GDM1 (cell line): ENCODE results near the gene NUP35.
"Not testable (repeated sequence)": the region's sequence is repeated elsewhere in the genome, so short reads cannot be mapped to it uniquely, and the experiment has no call there.

Source experiments
- DNase-seq: peaks from one replicate; lab custom pipeline; 2025; lab: John Stamatoyannopoulos, UW

NUP35 gene

DNA sequence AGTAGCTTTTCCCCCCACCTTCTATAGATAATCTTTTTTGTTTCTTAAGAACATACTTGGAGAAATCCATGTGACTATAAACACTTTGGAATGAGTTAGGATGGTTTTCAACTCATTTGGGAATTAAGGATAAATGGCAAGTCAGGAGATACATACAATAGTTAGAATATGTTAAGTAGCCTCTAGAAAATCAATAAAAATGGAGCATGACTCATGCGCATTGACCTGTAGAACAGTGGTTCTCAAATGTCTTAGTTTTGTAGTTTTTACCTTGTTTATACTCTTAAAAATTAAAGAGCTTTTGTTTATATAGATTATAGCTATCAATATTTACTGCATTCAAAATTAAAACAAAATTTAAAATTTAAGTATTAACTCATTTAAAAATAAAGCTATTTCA lies 24.7 kb downstream of the NUP35 start:
- DNase-seq: no peak

DNA sequence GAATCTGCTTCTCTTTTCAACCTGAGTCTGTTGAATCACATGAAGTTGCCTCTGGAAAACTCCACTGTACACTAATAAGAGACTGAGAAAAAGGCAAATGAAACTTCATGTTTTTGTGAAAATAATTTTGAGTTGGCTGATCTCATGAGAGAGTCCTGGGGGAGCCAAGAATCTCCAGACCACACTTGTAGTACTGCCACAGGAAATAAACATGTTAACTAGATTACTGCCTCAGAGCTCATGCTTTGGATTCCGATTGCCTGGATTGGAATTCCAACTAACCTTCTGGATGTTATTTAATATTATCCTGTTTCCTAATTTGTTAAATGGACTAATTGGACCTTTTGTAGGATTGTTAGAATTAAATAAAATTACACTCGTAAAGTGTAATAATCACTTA lies 25.2 kb downstream of the NUP35 start:
- no peak for DNase-seq

- not testable (repeated sequence) for DNase-seq
Observed at GRCh38 chr2:183152280-183152679, 28.0 kb downstream of the NUP35 start.

DNA sequence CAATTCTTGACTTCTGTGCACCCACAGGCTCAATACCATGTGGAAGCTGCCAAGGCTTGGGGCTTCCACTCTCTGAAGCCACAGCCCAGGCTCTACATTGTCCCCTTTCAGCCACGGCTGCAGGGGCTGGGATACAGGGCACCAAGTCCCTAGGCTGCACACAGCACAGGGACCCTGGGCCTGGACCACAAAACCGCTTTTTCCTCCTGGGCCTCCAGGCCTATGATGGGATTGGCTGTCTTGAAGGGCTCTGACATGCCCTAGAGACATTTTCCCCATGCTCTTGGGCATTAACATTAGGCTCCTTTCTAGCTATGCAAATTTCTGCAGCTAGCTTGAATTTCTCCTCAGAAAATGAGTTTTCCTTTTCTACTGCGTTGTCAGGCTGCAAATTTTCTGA lies 29.7 kb downstream of the NUP35 start:
- DNase-seq: no peak

DNA sequence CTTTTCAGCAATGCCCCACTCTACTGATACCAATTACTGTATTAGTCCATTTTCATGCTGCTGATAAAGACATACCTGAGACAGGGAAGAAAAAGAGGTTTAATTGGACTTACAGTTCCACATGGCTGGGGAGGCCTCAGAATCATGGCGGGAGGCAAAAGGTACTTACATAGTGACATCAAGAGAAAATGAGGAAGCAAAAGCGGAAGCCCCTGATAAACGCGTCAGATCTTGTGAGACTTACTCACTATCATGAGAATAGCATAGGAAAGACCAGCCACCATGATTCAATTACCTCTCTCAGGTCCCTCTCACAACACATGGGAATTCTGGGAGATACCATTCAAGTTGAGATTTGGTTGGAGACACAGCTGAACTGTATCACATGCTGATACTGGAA lies 30.5 kb downstream of the NUP35 start:
- DNase-seq: not testable (repeated sequence)

- no peak for DNase-seq
Observed at GRCh38 chr2:183157131-183157530, 32.9 kb downstream of the NUP35 start.

DNA sequence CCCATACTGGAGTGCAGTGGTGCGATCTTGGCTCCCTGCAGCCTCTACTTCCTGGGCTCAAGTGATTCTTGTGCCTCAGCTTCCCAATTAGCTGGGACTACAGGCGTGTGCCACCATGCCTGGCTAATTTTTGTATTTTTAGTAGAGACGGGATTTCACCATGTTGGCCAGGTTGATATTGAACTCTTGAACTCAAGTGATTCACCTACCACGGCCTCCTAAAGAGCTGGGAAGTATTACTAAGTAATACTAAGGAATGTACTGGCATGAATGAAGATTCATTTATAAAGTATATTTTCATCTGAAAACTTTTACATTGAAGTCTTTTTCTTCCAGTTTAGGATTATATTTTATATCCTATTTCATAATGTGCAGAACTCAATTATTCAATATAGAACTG lies 38.1 kb downstream of the NUP35 start:
- DNase-seq: no peak

DNA sequence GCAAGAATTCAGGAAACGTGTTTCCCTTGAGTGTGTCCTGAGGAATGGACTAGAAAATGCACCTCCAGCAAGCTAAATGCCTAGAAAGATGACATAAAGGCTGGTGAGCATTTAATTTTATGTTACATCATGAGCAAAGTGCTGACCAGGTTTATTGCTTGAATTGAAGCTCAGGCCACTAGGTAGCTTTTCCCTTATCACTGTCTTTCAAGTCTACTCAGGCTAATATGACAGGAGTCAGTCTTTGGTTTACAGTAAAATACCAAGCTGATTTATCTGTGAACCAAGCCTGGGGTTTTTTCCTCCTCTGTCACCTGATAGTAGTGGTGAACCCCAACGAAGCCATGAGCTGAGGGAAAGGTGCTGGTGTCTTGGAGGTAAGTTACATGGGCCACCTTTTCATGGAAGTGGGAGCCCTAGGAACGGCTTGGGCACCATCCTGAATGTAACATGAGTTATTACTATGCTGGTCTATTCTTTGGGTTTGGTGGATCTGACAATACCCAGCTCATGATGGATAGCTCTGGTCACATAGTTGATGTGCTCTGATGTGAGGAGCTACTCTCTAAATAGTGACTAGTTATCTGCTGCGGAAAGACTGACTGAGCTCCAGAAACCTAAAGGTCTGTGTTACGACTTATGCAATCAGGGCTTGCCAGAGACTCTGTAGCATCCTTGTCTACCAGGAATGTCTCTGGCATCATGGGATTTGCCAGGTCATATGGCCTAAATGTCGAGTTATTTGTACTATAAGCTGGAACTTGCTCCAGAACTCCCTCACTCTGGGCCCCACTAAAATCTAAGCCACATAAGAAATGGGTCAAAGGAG lies 39.8 kb downstream of the NUP35 start:
- DNase-seq: no peak

DNA sequence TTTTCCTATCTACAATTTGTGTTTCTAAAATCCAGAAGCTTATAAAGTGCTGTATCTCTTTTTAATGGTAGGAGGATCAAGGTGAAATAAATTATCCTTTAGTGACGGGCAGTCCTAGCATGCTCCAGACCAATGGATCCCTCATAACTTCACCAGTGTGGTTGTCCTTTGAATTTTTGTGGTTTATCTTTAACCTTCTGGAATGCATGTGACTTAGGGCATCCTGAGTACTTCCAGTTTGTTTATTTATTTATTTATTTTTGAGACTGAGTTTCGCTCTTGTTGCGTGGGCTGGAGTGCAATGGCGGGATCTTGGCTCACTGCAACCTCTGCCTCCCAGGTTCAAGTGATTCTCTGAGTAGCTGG lies 40.4 kb downstream of the NUP35 start:
- DNase-seq: no peak

GRCh38 chr2:183166210-183166609 lies 42.0 kb downstream of the NUP35 start:
- no peak for DNase-seq

- not testable (repeated sequence) for DNase-seq
Observed at GRCh38 chr2:183166976-183167375, 42.7 kb downstream of the NUP35 start.

- DNase-seq: no peak
Observed at GRCh38 chr2:183172220-183172887, 48.1 kb downstream of the NUP35 start.

DNA sequence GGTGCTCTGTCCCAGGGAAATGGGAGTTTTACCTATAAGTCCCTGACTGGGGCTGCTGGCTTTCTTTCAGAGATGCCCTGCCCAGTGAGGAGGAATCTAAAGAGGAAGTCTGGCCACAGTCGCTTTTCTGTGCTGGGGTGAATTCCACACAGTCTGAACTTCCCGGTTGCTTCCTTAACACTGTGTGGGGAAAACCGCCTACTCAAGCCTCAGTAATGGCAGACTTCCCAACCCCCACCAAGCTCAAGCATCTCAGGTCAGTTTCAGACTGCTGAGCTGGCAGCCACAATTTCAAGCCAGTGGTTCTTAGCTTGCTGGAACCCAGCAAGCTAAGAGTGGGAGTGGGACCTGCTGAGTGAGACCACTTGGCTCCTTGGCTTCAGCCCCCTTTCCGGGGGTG lies 54.9 kb downstream of the NUP35 start:
- no peak for DNase-seq

DNA sequence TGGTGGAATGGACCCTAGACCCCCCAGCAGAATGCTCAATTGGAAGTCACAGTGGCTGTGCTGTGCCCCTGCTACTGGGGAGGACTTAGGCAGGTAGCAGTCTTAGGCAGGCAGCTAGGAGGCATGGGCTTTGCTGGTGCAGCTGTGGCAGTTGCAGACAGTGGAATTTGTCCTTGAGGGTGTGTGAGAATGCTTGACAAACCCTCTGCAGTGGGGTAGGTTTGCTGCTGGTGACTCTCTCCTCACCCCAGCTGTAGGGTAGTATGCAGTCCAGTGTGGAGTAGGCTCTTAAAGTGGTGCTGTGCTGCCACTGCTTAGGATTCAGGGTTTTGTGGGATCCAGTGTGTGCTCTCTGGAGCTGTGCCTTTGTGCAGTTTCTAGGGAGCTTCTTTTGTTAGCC lies 61.3 kb downstream of the NUP35 start:
- no peak for DNase-seq

GRCh38 chr2:183186296-183186695 lies 62.1 kb downstream of the NUP35 start:
- DNase-seq: no peak

DNA sequence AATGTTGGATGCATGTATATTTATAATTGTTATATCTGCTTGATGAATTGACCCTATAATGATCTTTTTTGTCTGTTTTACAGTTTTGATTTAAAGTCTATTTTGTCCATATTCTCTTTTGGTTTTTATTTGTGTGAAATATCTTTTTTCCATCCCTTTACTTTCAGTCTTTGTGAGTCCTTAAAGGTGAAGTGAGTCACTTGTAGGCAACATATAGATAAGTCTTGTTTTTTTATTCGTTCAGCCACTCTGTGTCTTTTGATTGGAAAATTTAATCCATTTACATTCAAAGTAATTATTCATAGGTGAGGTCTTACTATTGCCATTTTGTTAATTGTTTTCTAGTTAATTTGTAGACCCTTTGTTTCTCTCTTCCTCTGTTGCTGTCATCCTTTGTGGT lies 62.5 kb downstream of the NUP35 start:
- no peak for DNase-seq

DNA sequence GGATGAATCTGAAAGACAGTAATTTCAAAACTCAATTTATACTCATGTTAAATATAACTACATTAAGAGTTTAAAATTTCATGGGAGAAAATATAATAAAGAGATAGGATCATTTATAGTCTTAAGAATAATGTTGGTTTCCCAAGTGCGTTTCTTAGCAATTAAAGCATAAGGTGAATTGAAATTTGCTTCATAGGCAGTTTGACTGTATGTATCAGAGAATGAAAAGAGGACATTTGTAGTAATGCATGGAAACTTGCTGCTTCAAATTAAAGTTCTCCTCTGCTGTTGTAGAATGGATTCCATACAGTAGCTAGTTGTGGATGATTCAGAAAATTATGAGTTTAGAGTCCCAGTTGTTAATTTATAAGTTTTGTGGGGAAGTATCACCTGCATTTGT lies 68.1 kb downstream of the NUP35 start:
- DNase-seq: no peak

DNA sequence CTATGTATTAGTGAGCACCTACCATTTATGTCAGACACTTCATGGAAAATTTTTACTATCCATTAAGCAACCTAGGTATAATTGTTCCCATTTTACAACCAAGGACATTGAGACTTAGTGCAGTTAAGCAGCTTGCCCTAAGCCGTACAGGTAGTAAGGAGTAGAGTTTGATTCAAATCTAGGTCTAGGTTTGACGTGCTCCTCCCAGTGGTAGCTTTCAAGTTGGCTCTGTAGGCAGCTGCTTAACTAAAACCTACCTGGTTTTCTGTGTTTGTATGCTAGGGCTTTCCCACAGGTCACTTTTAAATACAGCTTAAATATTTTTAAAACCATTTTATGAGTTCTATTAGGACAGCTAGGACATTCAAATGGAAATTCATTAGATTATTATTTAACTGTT lies 69.7 kb downstream of the NUP35 start:
- DNase-seq: no peak

GRCh38 chr2:183195397-183195796 lies 71.2 kb downstream of the NUP35 start:
- DNase-seq: no peak

DNA sequence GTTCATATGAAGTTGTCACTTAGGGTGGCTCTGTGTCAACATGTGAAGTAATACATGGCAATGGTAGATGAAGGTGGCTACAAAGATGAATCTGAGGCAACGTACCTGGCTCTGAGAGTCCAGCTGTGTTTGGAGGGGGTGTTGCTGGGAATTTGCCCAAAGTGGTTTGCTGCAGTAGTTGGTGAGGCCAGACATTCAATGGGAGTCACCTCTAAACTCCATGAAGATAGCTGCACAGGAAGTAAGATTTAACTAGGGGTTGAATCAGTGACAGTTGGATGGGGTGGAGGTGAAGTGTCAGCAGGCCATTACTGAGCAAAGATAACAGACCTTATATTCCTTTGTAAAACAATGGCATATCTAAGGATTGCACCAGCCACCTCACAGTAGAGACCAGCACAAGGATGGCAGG lies 71.8 kb downstream of the NUP35 start:
- DNase-seq: no peak

DNA sequence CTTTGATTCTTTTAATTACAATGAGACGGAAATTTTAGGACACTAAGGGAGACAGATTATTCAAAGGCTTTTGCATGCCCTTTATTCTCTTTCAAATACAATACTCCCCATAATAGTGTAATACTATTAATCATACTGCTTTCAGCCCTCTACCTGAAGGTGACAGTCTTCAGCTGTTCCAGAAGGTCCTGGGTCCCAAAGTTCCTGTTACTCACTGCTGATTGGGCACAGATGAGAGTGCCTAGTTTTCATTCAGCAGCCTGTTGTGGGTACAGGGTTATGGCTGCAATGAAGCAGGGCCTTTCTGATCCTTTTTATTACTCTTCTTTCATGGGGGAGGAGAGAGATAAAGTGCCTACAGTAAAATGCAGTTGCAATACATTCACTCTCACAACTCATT lies 80.2 kb downstream of the NUP35 start:
- DNase-seq: no peak

DNA sequence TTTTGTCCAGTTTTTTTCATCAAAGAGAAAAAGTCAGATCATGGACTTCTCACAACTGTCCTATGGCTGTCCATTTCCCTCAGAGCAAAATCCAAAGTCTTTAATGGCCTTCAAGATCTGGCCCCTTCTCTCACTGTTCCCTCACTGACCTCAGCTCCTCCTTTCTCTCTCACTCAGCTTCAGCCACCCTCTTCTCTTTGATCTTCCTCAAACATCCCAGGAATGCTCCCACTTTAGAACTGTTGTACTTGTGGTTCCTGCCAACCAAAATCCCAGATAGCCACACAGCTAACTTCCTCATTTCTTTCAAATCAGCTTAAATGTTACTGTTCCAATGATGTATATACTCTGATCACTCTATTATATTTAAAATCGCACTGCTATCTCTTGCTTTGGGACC lies 82.9 kb downstream of the NUP35 start:
- DNase-seq: no peak

DNA sequence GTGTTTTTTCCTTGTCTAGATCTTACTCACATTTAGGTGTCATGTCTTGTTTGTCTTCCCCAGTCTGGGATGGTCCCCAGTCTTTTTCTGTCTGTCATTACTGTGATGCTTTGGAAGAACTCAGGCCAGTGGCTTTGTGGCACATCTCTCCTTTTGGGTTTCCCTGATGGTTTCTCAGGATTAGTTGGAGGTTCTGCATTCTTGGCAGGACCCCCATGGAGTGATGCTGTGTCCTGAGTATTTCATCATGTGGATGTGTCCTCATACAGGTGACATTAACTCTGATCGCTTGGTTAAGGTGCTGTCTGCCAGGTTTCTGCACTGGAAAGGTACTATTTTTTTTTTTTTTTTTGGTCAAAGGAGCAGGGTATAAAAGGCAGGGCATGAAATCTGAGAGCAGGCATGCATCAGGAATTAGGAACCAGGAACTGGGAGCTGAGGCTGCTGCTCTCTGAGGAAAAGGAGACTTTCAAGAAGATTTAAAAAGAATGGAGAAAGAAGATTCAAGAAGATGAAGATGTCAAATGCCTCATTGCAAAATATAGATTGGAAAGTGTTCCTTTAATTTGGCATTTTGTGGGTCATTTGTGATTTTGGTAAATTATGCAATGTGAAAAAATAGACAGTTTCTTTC lies 85.3 kb downstream of the NUP35 start:
- DNase-seq: no peak
